DOHH2 (cell line): ENCODE data around the gene TBC1D2.

ENCODE experiments used
- EZH2phosphoT487 ChIP-seq: fragments of 200-600 bp; sonication (generic); IDR thresholded peaks from 2 replicates; pipeline ENCODE4 v1.6.1; 2017; ENCODE audit warnings: borderline replicate concordance, mild to moderate bottlenecking, antibody characterized with exemption, low read length, moderate library complexity, mixed read lengths
- TF ChIP-seq, protein P1 (sequence below): fragments of 200-600 bp; sonication (generic); IDR thresholded peaks from one replicate; pipeline ENCODE4 v1.5.1; 2014; ENCODE audit warnings: antibody characterized with exemption, mild to moderate bottlenecking, low read depth, low read length; ENCODE audit not compliant: poor library complexity, severe bottlenecking

- no peak for TF ChIP-seq EZH2phosphoT487
- TF ChIP-seq, protein P1, sequence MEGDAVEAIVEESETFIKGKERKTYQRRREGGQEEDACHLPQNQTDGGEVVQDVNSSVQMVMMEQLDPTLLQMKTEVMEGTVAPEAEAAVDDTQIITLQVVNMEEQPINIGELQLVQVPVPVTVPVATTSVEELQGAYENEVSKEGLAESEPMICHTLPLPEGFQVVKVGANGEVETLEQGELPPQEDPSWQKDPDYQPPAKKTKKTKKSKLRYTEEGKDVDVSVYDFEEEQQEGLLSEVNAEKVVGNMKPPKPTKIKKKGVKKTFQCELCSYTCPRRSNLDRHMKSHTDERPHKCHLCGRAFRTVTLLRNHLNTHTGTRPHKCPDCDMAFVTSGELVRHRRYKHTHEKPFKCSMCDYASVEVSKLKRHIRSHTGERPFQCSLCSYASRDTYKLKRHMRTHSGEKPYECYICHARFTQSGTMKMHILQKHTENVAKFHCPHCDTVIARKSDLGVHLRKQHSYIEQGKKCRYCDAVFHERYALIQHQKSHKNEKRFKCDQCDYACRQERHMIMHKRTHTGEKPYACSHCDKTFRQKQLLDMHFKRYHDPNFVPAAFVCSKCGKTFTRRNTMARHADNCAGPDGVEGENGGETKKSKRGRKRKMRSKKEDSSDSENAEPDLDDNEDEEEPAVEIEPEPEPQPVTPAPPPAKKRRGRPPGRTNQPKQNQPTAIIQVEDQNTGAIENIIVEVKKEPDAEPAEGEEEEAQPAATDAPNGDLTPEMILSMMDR, result no peak
Measured at GRCh38 chr9:98231770-98232478, 23.5 kb downstream of the TBC1D2 start.
